ENCODE measurements around the gene SFXN5. TPM values are rescaled to one million over a fixed set of nuclear protein-coding genes. Genes with fewer than 3 reads are reported as not detected.

SFXN5 gene
- total and polyA plus RNA-seq, 2 experiments from 2014 or later, result 10.0 to 16.4 TPM

GRCh38 chr2:73035899-73036711, 35.4 kb downstream of the SFXN5 start:
- DNase-seq, result no peak
- Histone ChIP-seq H3K9me3 (ENCODE audit: low read depth) (no peaks in the 10 kb centered on the region), H3K9ac (no peak overlapping the region), H3K36me3 (ENCODE audit: low read depth) (0 out of 2 replicates have a peak, but pooled peaks cover 5% of the 10 kb centered on the region), H3F3A (ENCODE audit: insufficient read depth) (no peaks in the 10 kb centered on the region), H3K27ac (no peak overlapping the region), H3K79me2 (ENCODE audit: insufficient read depth) (no peaks in the 10 kb centered on the region), H3K4me3 (no peak overlapping the region), H3K27me3 (replicated peaks; ENCODE audit: insufficient read depth) (no peaks in the 10 kb centered on the region), H2AFZ (no peak overlapping the region), H3K4me1 (ENCODE audit: insufficient read depth) (no peaks in the 10 kb centered on the region), H3K4me2 (ENCODE audit: unreplicated experiment) (no peak overlapping the region), H3K9me2 (ENCODE audit: insufficient read depth) (no peaks in the 10 kb centered on the region), H4K20me1 (ENCODE audit: insufficient read depth) (no peaks in the 10 kb centered on the region)
- WGBS, 2 experiments (ENCODE audit: low coverage in 1 of 2, low lambda C conversion rate in 2 of 2, missing lambda C conversion rate in 2 of 2), result 82 to 87% methylated on average over 6 of the region's 6 CpGs
- in situ Hi-C loops (cut with MboI), result no loop called here
- no peak for TF ChIP-seq EZH2 (IDR thresholded peaks at IDR 0.05; ENCODE audit: insufficient read depth, poor library complexity, severe bottlenecking)
- no peak for TF ChIP-seq EZH2phosphoT487 (IDR thresholded peaks at IDR 0.05; ENCODE audit: insufficient read depth, low read depth)

GRCh38 chr2:73034661-73035375, 36.7 kb downstream of the SFXN5 start:
- Histone ChIP-seq H2AFZ (no peak overlapping the region), H3K4me2 (ENCODE audit: unreplicated experiment) (no peak overlapping the region), H3K9me2 (ENCODE audit: insufficient read depth) (no peaks in the 10 kb centered on the region), H3K4me1 (ENCODE audit: insufficient read depth) (no peaks in the 10 kb centered on the region), H3K27me3 (replicated peaks; ENCODE audit: insufficient read depth) (no peaks in the 10 kb centered on the region), H4K20me1 (ENCODE audit: insufficient read depth) (no peaks in the 10 kb centered on the region), H3K4me3 (no peak overlapping the region), H3K36me3 (ENCODE audit: low read depth) (0 out of 2 replicates have a peak, but pooled peaks cover 5% of the 10 kb centered on the region), H3K27ac (no peak overlapping the region), H3K9ac (no peak overlapping the region), H3K9me3 (ENCODE audit: low read depth) (no peaks in the 10 kb centered on the region), H3K79me2 (ENCODE audit: insufficient read depth) (no peaks in the 10 kb centered on the region), H3F3A (ENCODE audit: insufficient read depth) (no peaks in the 10 kb centered on the region)
- 94 to 97% methylated on average over 7 of the region's 7 CpGs for WGBS, 2 experiments (ENCODE audit: low coverage in 1 of 2, low lambda C conversion rate in 2 of 2, missing lambda C conversion rate in 2 of 2)
- DNase-seq, result no peak
- in situ Hi-C loops (cut with MboI), result no loop called here
- TF ChIP-seq EZH2 (IDR thresholded peaks at IDR 0.05; ENCODE audit: insufficient read depth, poor library complexity, severe bottlenecking) (no peak), EZH2phosphoT487 (IDR thresholded peaks at IDR 0.05; ENCODE audit: insufficient read depth, low read depth) (no peak)

- Histone ChIP-seq H3K36me3 (ENCODE audit: low read depth) (no peaks in the 10 kb centered on the region), H3K4me3 (no peak overlapping the region), H3K4me2 (ENCODE audit: unreplicated experiment) (no peak overlapping the region), H4K20me1 (ENCODE audit: insufficient read depth) (no peaks in the 10 kb centered on the region), H3K9ac (no peak overlapping the region), H3F3A (ENCODE audit: insufficient read depth) (no peaks in the 10 kb centered on the region), H3K9me3 (ENCODE audit: low read depth) (no peaks in the 10 kb centered on the region), H3K9me2 (ENCODE audit: insufficient read depth) (no peaks in the 10 kb centered on the region), H2AFZ (no peak overlapping the region), H3K4me1 (ENCODE audit: insufficient read depth) (peaks cover 7% of the 10 kb centered on the region; the same call in 1 of the 2 replicates), H3K79me2 (ENCODE audit: insufficient read depth) (no peaks in the 10 kb centered on the region), H3K27me3 (replicated peaks; ENCODE audit: insufficient read depth) (no peaks in the 10 kb centered on the region), H3K27ac (no peak overlapping the region)
- 96 to 98% methylated on average over 5 of the region's 5 CpGs for WGBS, 2 experiments (ENCODE audit: low coverage in 1 of 2, low lambda C conversion rate in 2 of 2, missing lambda C conversion rate in 2 of 2)
- no peak for TF ChIP-seq EZH2phosphoT487 (IDR thresholded peaks at IDR 0.05; ENCODE audit: insufficient read depth, low read depth)
- no peak for DNase-seq
- in situ Hi-C loops (cut with MboI), result no loop called here
Observed at GRCh38 chr2:73033766-73034381, 37.6 kb downstream of the SFXN5 start.

GRCh38 chr2:73033142-73033765, 38.3 kb downstream of the SFXN5 start:
- no peaks in the 10 kb centered on the region for H3K9me3 ChIP-seq (ENCODE audit: low read depth)
- no peak for DNase-seq
- H3F3A ChIP-seq (ENCODE audit: insufficient read depth), result no peaks in the 10 kb centered on the region
- no peak overlapping the region for H3K27ac ChIP-seq
- H2AFZ ChIP-seq, result no peak overlapping the region
- in situ Hi-C loops (cut with MboI), result no loop called here
- no peak overlapping the region for H3K4me3 ChIP-seq
- H3K36me3 ChIP-seq (ENCODE audit: low read depth), result no peaks in the 10 kb centered on the region
- H3K27me3 ChIP-seq (replicated peaks; ENCODE audit: insufficient read depth), result no peaks in the 10 kb centered on the region
- H3K79me2 ChIP-seq (ENCODE audit: insufficient read depth), result no peaks in the 10 kb centered on the region
- H3K9ac ChIP-seq, result no peak overlapping the region
- no peaks in the 10 kb centered on the region for H4K20me1 ChIP-seq (ENCODE audit: insufficient read depth)
- peaks cover 10% of the 10 kb centered on the region; the same call in 1 of the 2 replicates for H3K4me1 ChIP-seq (ENCODE audit: insufficient read depth)
- WGBS, 2 experiments (ENCODE audit: low coverage in 1 of 2, low lambda C conversion rate in 2 of 2, missing lambda C conversion rate in 2 of 2), result 97 to 100% methylated on average over 1 of the region's 1 CpG
- H3K4me2 ChIP-seq (ENCODE audit: unreplicated experiment), result no peak overlapping the region
- H3K9me2 ChIP-seq (ENCODE audit: insufficient read depth), result no peaks in the 10 kb centered on the region
- no peak for TF ChIP-seq EZH2phosphoT487 (IDR thresholded peaks at IDR 0.05; ENCODE audit: insufficient read depth, low read depth)
- no peak for TF ChIP-seq EZH2 (IDR thresholded peaks at IDR 0.05; ENCODE audit: insufficient read depth, poor library complexity, severe bottlenecking)
